H1 (cell line): Measurements from ENCODE around the gene POLDIP2. TPM values are rescaled to one million over a fixed set of nuclear protein-coding genes. Genes with fewer than 3 reads are reported as not detected.

Experiments used
- CTCF ChIA-PET: fragments of 300-600 bp; sonication (Branson Sonifier 250); formaldehyde crosslinking; loops from one replicate; lab custom pipeline; 2021; ENCODE audit not compliant: partially characterized antibody; lab: Charles Lee
- POLR2A ChIA-PET: fragments of 300-600 bp; sonication (Branson Sonifier 250); formaldehyde crosslinking; loops from one replicate; lab custom pipeline; 2021; ENCODE audit warnings: inconsistent platforms; ENCODE audit not compliant: partially characterized antibody; lab: Charles Lee
- DNase-seq, 2 experiments: peaks; one replicate each; pipeline versions ENCODE4 v3.0.0 to v3.0.0-alpha.2; 2010 to 2022; ENCODE audit warnings: low spot score in 2 of 2, low read depth in 1 of 2, mixed read lengths in 1 of 2
- FAIRE-seq: peaks from 2 replicates; lab custom pipeline; 2011; peaks lifted over from hg19 to GRCh38; lab: Jason Lieb, UNC
- H2AFZ ChIP-seq: 2 replicates; pipeline ENCODE4 v1.8.1; 2012; ENCODE audit warnings: low read length, inconsistent platforms
- H2AK5ac ChIP-seq: 2 replicates; pipeline ENCODE4 v1.6.1; 2013; ENCODE audit warnings: low read depth, low read length
- H2BK120ac ChIP-seq: replicated peaks from 2 replicates; pipeline ENCODE3; 2013; ENCODE audit warnings: low read depth, low read length, inconsistent platforms
- H2BK12ac ChIP-seq: 2 replicates; pipeline ENCODE4 v1.6.1; 2013; ENCODE audit warnings: low read depth, low read length
- H2BK15ac ChIP-seq: 2 replicates; pipeline ENCODE4 v1.6.1; 2013; ENCODE audit warnings: low read length
- H2BK20ac ChIP-seq: 2 replicates; pipeline ENCODE4 v1.6.1; 2013; ENCODE audit warnings: low read length
- H2BK5ac ChIP-seq: 2 replicates; pipeline ENCODE4 v1.6.1; 2013; ENCODE audit warnings: low read depth, low read length
- H3K14ac ChIP-seq: 2 replicates; pipeline ENCODE4 v1.6.1; 2013; ENCODE audit warnings: inconsistent platforms; ENCODE audit not compliant: insufficient read length
- H3K18ac ChIP-seq: 2 replicates; pipeline ENCODE4 v1.6.1; 2013; ENCODE audit warnings: low read length; ENCODE audit errors: extremely low read depth
- H3K23ac ChIP-seq: 2 replicates; pipeline ENCODE4 v1.6.1; 2013; ENCODE audit warnings: inconsistent platforms; ENCODE audit not compliant: insufficient read length
- H3K23me2 ChIP-seq: 2 replicates; pipeline ENCODE4 v1.6.1; 2013; ENCODE audit warnings: low read depth, low read length
- H3K27ac ChIP-seq: 2 replicates; pipeline ENCODE4 v1.6.1; 2011; ENCODE audit warnings: low read depth, low read length, inconsistent platforms
- H3K27me3 ChIP-seq, 4 experiments: replicated peaks in 1 of 4; 1 replicate in 1 of 4; 2 replicates in 3 of 4; pipeline versions ENCODE4 v1.6.1 to v1.8.1; 2011 to 2013; ENCODE audit warnings: low read length in 3 of 4, mild to moderate bottlenecking in 3 of 4, inconsistent platforms in 2 of 4, mixed read lengths in 2 of 4, moderate library complexity in 1 of 4; ENCODE audit not compliant: control insufficient read depth in 3 of 4, insufficient read depth in 3 of 4; ENCODE audit errors: extremely low read depth in 1 of 4
- H3K36me3 ChIP-seq, 4 experiments: 2 replicates each; pipeline versions ENCODE4 v1.6.1 to v1.8.1; 2011 to 2013; ENCODE audit warnings: mild to moderate bottlenecking in 4 of 4, low read length in 3 of 4, moderate library complexity in 2 of 4, control low read depth in 1 of 4, inconsistent platforms in 1 of 4; ENCODE audit not compliant: insufficient read depth in 4 of 4, control insufficient read depth in 2 of 4
- H3K4ac ChIP-seq: replicated peaks from 2 replicates; pipeline ENCODE3; 2013; ENCODE audit warnings: low read length, low read depth, mixed read lengths, inconsistent platforms; ENCODE audit not compliant: insufficient read length
- H3K4me1 ChIP-seq, 4 experiments: replicated peaks in 1 of 4; 1 replicate in 1 of 4; 2 replicates in 3 of 4; pipeline versions ENCODE4 v1.6.1 to v1.8.1; 2011 to 2013; ENCODE audit warnings: low read length in 3 of 4, inconsistent platforms in 2 of 4, mixed read lengths in 1 of 4; ENCODE audit not compliant: insufficient read depth in 4 of 4, control insufficient read depth in 3 of 4
- H3K4me2 ChIP-seq, 2 experiments: 2 replicates each; pipeline versions ENCODE4 v1.6.1 to v1.8.1; 2011 to 2013; ENCODE audit warnings: low read depth in 2 of 2, low read length in 2 of 2, control low read depth in 1 of 2, inconsistent platforms in 1 of 2, mild to moderate bottlenecking in 1 of 2; ENCODE audit not compliant: insufficient read depth in 1 of 2
- H3K4me3 ChIP-seq, 4 experiments: fragments of 200-600, 300-600 bp in 1 of 4; sonication (generic), shearing (Covaris generic), sonication (Bioruptor Twin) in 1 of 4; 2 replicates each; pipeline versions ENCODE4 v1.5.1 to v1.8.1; 2011 to 2016; ENCODE audit warnings: low read length in 4 of 4, low read depth in 3 of 4, control low read depth in 2 of 4, inconsistent platforms in 2 of 4, mild to moderate bottlenecking in 2 of 4, mixed read lengths in 1 of 4, moderate library complexity in 1 of 4; ENCODE audit not compliant: insufficient read depth in 2 of 4; ENCODE audit errors: extremely low read depth in 1 of 4
- H3K56ac ChIP-seq: replicated peaks from 2 replicates; pipeline ENCODE3; 2013; ENCODE audit warnings: low read depth, mild to moderate bottlenecking, mixed read lengths, low read length, inconsistent platforms; ENCODE audit not compliant: insufficient read length
- H3K79me1 ChIP-seq: 2 replicates; pipeline ENCODE4 v1.6.1; 2013; ENCODE audit warnings: low read depth, low read length, control low read depth
- H3K79me2 ChIP-seq, 2 experiments: 2 replicates each; pipeline versions ENCODE4 v1.6.1 to v1.8.1; 2012 to 2013; ENCODE audit warnings: low read length in 2 of 2, mild to moderate bottlenecking in 2 of 2, inconsistent platforms in 1 of 2; ENCODE audit not compliant: insufficient read depth in 2 of 2, control insufficient read depth in 1 of 2
- H3K9ac ChIP-seq, 4 experiments: replicated peaks in 1 of 4; 1 replicate in 1 of 4; 2 replicates in 3 of 4; pipeline versions ENCODE4 v1.6.1 to v1.8.1; 2011 to 2013; ENCODE audit warnings: low read depth in 3 of 4, low read length in 3 of 4, control low read depth in 2 of 4, mild to moderate bottlenecking in 2 of 4, moderate library complexity in 2 of 4, inconsistent platforms in 1 of 4; ENCODE audit errors: extremely low read depth in 1 of 4
- H3K9me3 ChIP-seq, 2 experiments: 2 replicates each; pipeline versions ENCODE4 v1.6.1 to v1.8.1; 2012 to 2013; ENCODE audit warnings: mild to moderate bottlenecking in 2 of 2, moderate library complexity in 2 of 2, control low read depth in 1 of 2, inconsistent platforms in 1 of 2, low read depth in 1 of 2, low read length in 1 of 2, mixed read lengths in 1 of 2; ENCODE audit not compliant: insufficient read depth in 2 of 2
- H4K20me1 ChIP-seq, 2 experiments: replicated peaks in 1 of 2; 2 replicates each; pipeline versions ENCODE3 to v1.8.1; 2011 to 2013; ENCODE audit warnings: inconsistent platforms in 2 of 2, low read length in 2 of 2, mild to moderate bottlenecking in 1 of 2; ENCODE audit not compliant: insufficient read depth in 2 of 2, control insufficient read depth in 1 of 2
- H4K5ac ChIP-seq: 2 replicates; pipeline ENCODE4 v1.6.1; 2013; ENCODE audit warnings: low read length, low read depth, mixed read lengths, inconsistent platforms; ENCODE audit not compliant: insufficient read length
- H4K8ac ChIP-seq: 2 replicates; pipeline ENCODE4 v1.8.0; 2013; ENCODE audit warnings: mild to moderate bottlenecking, moderate library complexity, low read length, inconsistent platforms; ENCODE audit not compliant: insufficient read depth; ENCODE audit errors: extremely low read depth
- H4K91ac ChIP-seq: replicated peaks from 2 replicates; pipeline ENCODE3; 2013; ENCODE audit warnings: low read length, mixed read lengths, inconsistent platforms; ENCODE audit not compliant: insufficient read length
- CTBP2 ChIP-seq: IDR thresholded peaks from 2 replicates; pipeline ENCODE4 v1.7.0; 2011; ENCODE audit warnings: borderline replicate concordance, mild to moderate bottlenecking, moderate library complexity, mixed read lengths, low read length; ENCODE audit not compliant: insufficient read depth, insufficient read length
- JUND ChIP-seq: IDR thresholded peaks from 2 replicates; pipeline ENCODE4 v1.6.1; 2011; ENCODE audit warnings: mild to moderate bottlenecking, improper control_type of control experiment, low read length
- KDM1A ChIP-seq: fragments of 200-600, 300-600 bp; sonication (generic); IDR thresholded peaks from 2 replicates; pipeline ENCODE4 v1.7.1; 2016; ENCODE audit warnings: mild to moderate bottlenecking, low read length, borderline replicate concordance
- NRF1 ChIP-seq: IDR thresholded peaks from 2 replicates; pipeline ENCODE4 v1.6.1; 2011; ENCODE audit warnings: mild to moderate bottlenecking, low read depth, low read length, improper control_type of control experiment
- POU5F1 ChIP-seq: IDR thresholded peaks from 2 replicates; pipeline ENCODE4 v1.6.1; 2011; ENCODE audit warnings: low read depth, mild to moderate bottlenecking, low read length, moderate library complexity
- SAP30 ChIP-seq: fragments of 300-600 bp; sonication (generic); IDR thresholded peaks from 2 replicates; pipeline ENCODE4 v1.7.1; 2012; ENCODE audit warnings: low read length, moderate library complexity, mild to moderate bottlenecking, inconsistent platforms; ENCODE audit not compliant: insufficient read depth, insufficient replicate concordance
- YY1 ChIP-seq: IDR thresholded peaks from 2 replicates; pipeline ENCODE4 v1.6.1; 2011; ENCODE audit warnings: low read depth, mild to moderate bottlenecking, low read length
- WGBS, 2 experiments: shearing (Covaris generic) in 1 of 2; methylation state at CpG; one replicate each; pipeline versions ENCODE4 v1.1.6 to v1.1.7; 2013 to 2015; ENCODE audit warnings: low lambda C conversion rate in 2 of 2, mixed read lengths in 2 of 2, inconsistent platforms in 1 of 2, low coverage in 1 of 2, missing lambda C conversion rate in 1 of 2; ENCODE audit not compliant: insufficient replicate concordance in 2 of 2, insufficient coverage in 1 of 2, insufficient read length in 1 of 2; ENCODE audit errors: extremely low coverage in 1 of 2, missing lambda C conversion rate in 1 of 2; 5-methylcytosine and 5-hydroxymethylcytosine counted together
- polyA plus RNA-seq, 7 experiments: library from polyadenylated mRNA; depleted of rRNA in 3 of 7; stranded (reverse) in 5 of 7; unstranded in 2 of 7; fragments of >200 nt in 5 of 7; fragments of 200-250 nt in 2 of 7; gene quantifications; 1 replicate in 5 of 7; 2 replicates in 1 of 7; 4 replicates in 1 of 7; pipeline versions ENCODE4 v1.2.1 to v1.2.3, GENCODE V29; 2011 to 2013; ENCODE audit warnings: missing spikeins in 2 of 7, mixed read lengths in 2 of 7
- total RNA-seq: library from RNA; stranded (reverse); fragmentation: NEBNext Ultra II Directional; extraction: Animal tissue kit (Norgen Biotek cat#: 25700); gene quantifications from 2 replicates; pipeline ENCODE4 v1.2.1, GENCODE V29; 2021
- TF ChIP-seq, protein P1 (sequence below), 3 experiments: IDR thresholded peaks; 1 replicate in 2 of 3; 2 replicates in 1 of 3; pipeline versions ENCODE4 v1.5.1 to v1.6.1; 2011; ENCODE audit warnings: low read length in 3 of 3, mild to moderate bottlenecking in 3 of 3, inconsistent platforms in 2 of 3, low read depth in 1 of 3, moderate library complexity in 1 of 3; ENCODE audit not compliant: insufficient read depth in 1 of 3; ENCODE audit errors: control extremely low read depth in 1 of 3

The POLDIP2 gene
- total and polyA plus RNA-seq, 2 of the 8 experiments (the other 6 are each of a cell fraction or from before 2014, with no cell fraction given), result 74.0 to 76.1 TPM

DNA sequence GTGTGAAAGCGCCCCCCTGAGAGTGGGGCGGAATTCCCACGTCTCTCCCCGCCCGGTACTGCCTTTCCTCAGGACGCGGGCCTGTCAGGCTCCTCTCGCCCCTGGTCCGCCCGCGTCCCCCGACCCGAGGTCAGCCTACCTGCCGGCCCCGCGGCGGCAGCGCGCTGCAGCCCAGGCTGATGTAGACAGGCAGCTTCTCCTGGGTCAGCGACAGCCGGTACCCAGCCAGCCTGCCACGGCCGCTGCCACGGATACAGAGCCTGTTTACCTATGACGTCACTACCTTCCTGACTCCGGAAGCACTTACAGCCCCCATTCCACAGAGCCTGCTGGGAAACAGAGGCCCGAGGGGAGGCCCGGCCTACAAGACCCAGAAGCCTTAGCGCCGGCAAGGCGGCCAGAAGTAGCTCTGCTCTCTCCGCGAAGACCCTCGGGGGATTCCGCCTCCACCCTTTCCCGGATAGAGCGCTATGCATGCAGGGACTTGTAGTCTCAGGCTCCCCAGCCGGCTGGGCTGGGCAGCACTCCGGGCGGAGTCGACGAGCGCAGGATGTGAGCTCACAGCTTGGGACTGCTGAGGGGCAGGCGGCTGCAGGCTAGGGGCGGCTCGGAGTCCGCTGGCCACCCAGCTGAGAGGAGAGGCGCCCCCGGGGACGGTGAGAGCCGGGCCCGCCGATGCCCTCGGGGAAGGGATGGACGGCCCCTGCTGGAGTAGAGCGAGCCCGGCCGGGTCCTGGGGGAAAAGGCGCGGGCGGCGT, 21.9 kb downstream of the POLDIP2 start, which contains the start of the genes IFT20 and TNFAIP1:
TSS of gene IFT20 (minus strand) at position 272 of the 758 bp plus-strand sequence. CDS start 3,487 bp downstream, outside the sequence.
TSS of gene TNFAIP1 (plus strand) at position 561 of the 758 bp plus-strand sequence. CDS start 3,761 bp downstream, outside the sequence.
- H3K27ac ChIP-seq, result peak within 1 kb of the TSS; percentile 72
- DNase-seq (peak; percentile 94 to 100), FAIRE-seq (peak; percentile 57)
- H2AFZ ChIP-seq, result peak within 1 kb of the TSS; percentile 70
- peaks cover 5% of the 10 kb centered on the region in 2 experiments for H4K20me1 ChIP-seq
- peak within 1 kb of the TSS; percentile 77 for H2BK5ac ChIP-seq
- no peak within 1 kb of the TSS for H2BK20ac ChIP-seq
- peaks cover 10% of the 10 kb centered on the region; the same call in 1 of the 2 replicates for H3K23me2 ChIP-seq
- peaks cover 0 to 10% (median 8%) of the 10 kb centered on the region in 4 experiments; a peak in 6 of 7 replicates for H3K4me1 ChIP-seq
- H2BK12ac ChIP-seq, result no peak within 1 kb of the TSS
- no peaks in the 10 kb centered on the region for H3K9me3 ChIP-seq
- H3K18ac ChIP-seq, result no peak within 1 kb of the TSS; the same call in 1 of the 2 replicates
- POLR2A ChIA-PET, result interaction anchor here (0.9 to 2.9 kb wide), 15 partner anchors 9 to 275 kb away, joined by 3 to 19 read pairs (median 8); partner anchors contain the start of genes POLDIP2, SEBOX and TMEM97
- peak within 1 kb of the TSS; percentile 72; the same call in 1 of the 2 replicates for H4K8ac ChIP-seq
- no peaks in the 10 kb centered on the region for H3K27me3 ChIP-seq
- H3K4me2 ChIP-seq, result peak within 1 kb of the TSS; percentile 90 to 91
- H3K4ac ChIP-seq, result no peak within 1 kb of the TSS
- CTCF ChIA-PET, result interaction anchor here (0.7 to 1.9 kb wide), 11 partner anchors 10 to 85 kb away, joined by 3 to 7 read pairs (median 4); partner anchors contain the start of gene VTN
- 1% methylated on average over 52 of the region's 62 CpGs; no CpG with 5 or more reads in 1 of the 2 experiments for WGBS, 2 experiments
- H3K4me3 ChIP-seq, result peak within 1 kb of the TSS; percentile 87 to 95 (median 92)
- peak within 1 kb of the TSS; percentile 38 for H4K91ac ChIP-seq
- H3K79me1 ChIP-seq, result peaks cover 16% of the 10 kb centered on the region
- H4K5ac ChIP-seq, result no peak within 1 kb of the TSS
- peak within 1 kb of the TSS; percentile 38 for H3K56ac ChIP-seq
- no peak within 1 kb of the TSS for H3K23ac ChIP-seq
- no peak within 1 kb of the TSS for H2BK15ac ChIP-seq
- no peaks in the 10 kb centered on the region for H3K36me3 ChIP-seq
- peaks cover 0 to 13% of the 10 kb centered on the region in 2 experiments; a peak in 2 of 4 replicates for H3K79me2 ChIP-seq
- H3K14ac ChIP-seq, result no peak within 1 kb of the TSS
- no peak within 1 kb of the TSS for H2AK5ac ChIP-seq
- H3K9ac ChIP-seq, result peak within 1 kb of the TSS; percentile 70 to 90 (median 83)
- no peak within 1 kb of the TSS for H2BK120ac ChIP-seq
- TF ChIP-seq JUND, result peak; percentile 100
- no peak for TF ChIP-seq POU5F1
- TF ChIP-seq YY1, result peak; percentile 78; the same call in 1 of the 2 replicates
- TF ChIP-seq NRF1, result no peak
- TF ChIP-seq CTBP2, result no peak
- peak; percentile 15 for TF ChIP-seq SAP30
- TF ChIP-seq KDM1A, result no peak
- TF ChIP-seq, protein P1, sequence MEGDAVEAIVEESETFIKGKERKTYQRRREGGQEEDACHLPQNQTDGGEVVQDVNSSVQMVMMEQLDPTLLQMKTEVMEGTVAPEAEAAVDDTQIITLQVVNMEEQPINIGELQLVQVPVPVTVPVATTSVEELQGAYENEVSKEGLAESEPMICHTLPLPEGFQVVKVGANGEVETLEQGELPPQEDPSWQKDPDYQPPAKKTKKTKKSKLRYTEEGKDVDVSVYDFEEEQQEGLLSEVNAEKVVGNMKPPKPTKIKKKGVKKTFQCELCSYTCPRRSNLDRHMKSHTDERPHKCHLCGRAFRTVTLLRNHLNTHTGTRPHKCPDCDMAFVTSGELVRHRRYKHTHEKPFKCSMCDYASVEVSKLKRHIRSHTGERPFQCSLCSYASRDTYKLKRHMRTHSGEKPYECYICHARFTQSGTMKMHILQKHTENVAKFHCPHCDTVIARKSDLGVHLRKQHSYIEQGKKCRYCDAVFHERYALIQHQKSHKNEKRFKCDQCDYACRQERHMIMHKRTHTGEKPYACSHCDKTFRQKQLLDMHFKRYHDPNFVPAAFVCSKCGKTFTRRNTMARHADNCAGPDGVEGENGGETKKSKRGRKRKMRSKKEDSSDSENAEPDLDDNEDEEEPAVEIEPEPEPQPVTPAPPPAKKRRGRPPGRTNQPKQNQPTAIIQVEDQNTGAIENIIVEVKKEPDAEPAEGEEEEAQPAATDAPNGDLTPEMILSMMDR (IDR thresholded peaks at IDR 0.05; ENCODE audit: control extremely low read depth in 1 of 3, insufficient read depth in 1 of 3, low read depth in 1 of 3, low read length in 3 of 3), result no peak
